Endometrial microvascular endothelial cells (primary cell): Measurements from ENCODE around the gene CTDSPL. TPM values are rescaled to one million over a fixed set of nuclear protein-coding genes. Genes with fewer than 3 reads are reported as not detected.

Experiments
- in situ Hi-C: cut with HindIII; loops from 2 replicates; pipeline ENCODE4 v1.10.0; 2017; ENCODE audit warnings: low sequenced_read_pairs, low pct_unique_long_range_greater_than_20kb; ENCODE audit errors: inconsistent ontology term
- total RNA-seq: library from RNA; depleted of rRNA; stranded (reverse); fragments of >200 nt; gene quantifications from one replicate; pipeline ENCODE4 v1.2.3, GENCODE V29; 2015; ENCODE audit errors: inconsistent ontology term

CTDSPL gene
- total RNA-seq, 1 donor from 2014 or later = 17.2 TPM

- in situ Hi-C loops = no loop called here
Measured at GRCh38 chr3:37882711-37883110, 21.0 kb downstream of the CTDSPL start.

GRCh38 chr3:37885814-37886213 is 24.1 kb downstream of the CTDSPL start:
- in situ Hi-C loops = no loop called here

- in situ Hi-C loops = no loop called here
Measured at GRCh38 chr3:37886395-37886794, 24.7 kb downstream of the CTDSPL start.

GRCh38 chr3:37887062-37887461 is 25.4 kb downstream of the CTDSPL start:
- in situ Hi-C loops = no loop called here

GRCh38 chr3:37887824-37888223 is 26.1 kb downstream of the CTDSPL start:
- in situ Hi-C loops = no loop called here

- in situ Hi-C loops = no loop called here
Measured at GRCh38 chr3:37888421-37888820, 26.7 kb downstream of the CTDSPL start.

GRCh38 chr3:37890522-37890921 is 28.8 kb downstream of the CTDSPL start:
- in situ Hi-C loops = no loop called here

GRCh38 chr3:37891227-37891626 is 29.5 kb downstream of the CTDSPL start:
- in situ Hi-C loops = no loop called here

- in situ Hi-C loops = no loop called here
Measured at GRCh38 chr3:37892927-37893600, 31.4 kb downstream of the CTDSPL start.

GRCh38 chr3:37896827-37897226 is 35.1 kb downstream of the CTDSPL start:
- in situ Hi-C loops = no loop called here

- in situ Hi-C loops = no loop called here
Measured at GRCh38 chr3:37897763-37898162, 36.1 kb downstream of the CTDSPL start.

GRCh38 chr3:37898424-37898823 is 36.7 kb downstream of the CTDSPL start:
- in situ Hi-C loops = no loop called here

- in situ Hi-C loops = no loop called here
Measured at GRCh38 chr3:37899101-37899707, 37.5 kb downstream of the CTDSPL start.

- in situ Hi-C loops = no loop called here
Measured at GRCh38 chr3:37899711-37900306, 38.1 kb downstream of the CTDSPL start.

GRCh38 chr3:37901721-37902120 is 40.0 kb downstream of the CTDSPL start:
- in situ Hi-C loops = no loop called here

- in situ Hi-C loops = no loop called here
Measured at GRCh38 chr3:37902674-37903073, 41.0 kb downstream of the CTDSPL start.

GRCh38 chr3:37903320-37903719 is 41.6 kb downstream of the CTDSPL start:
- in situ Hi-C loops = no loop called here

- in situ Hi-C loops = no loop called here
Measured at GRCh38 chr3:37903734-37904133, 42.1 kb downstream of the CTDSPL start.

- in situ Hi-C loops = no loop called here
Measured at GRCh38 chr3:37904601-37905000, 42.9 kb downstream of the CTDSPL start.

- in situ Hi-C loops = no loop called here
Measured at GRCh38 chr3:37905346-37905745, 43.7 kb downstream of the CTDSPL start.
